Measurements from ENCODE around the gene TRAF2.
A peak's percentile ranks its signal among the peaks of the same experiment; 100 is the strongest.

TRAF2 gene

GRCh38 chr9:136939431-136939995 lies 53.2 kb downstream of the TRAF2 start:
- TF ChIP-seq JUND (IDR thresholded peaks at IDR 0.05; ENCODE audit: low read depth): no peak
- no peak for DNase-seq (ENCODE audit: low read depth in 1 of 2, low spot score in 1 of 2)
- in situ Hi-C loops (cut with HindIII; ENCODE audit: low pct_unique_long_range_greater_than_20kb, low sequenced_read_pairs): loop anchor here (10.0 kb wide), 1 partner anchor 55 kb away; the partner anchor contains the start of gene TRAF2

GRCh38 chr9:136939996-136940525 lies 53.7 kb downstream of the TRAF2 start:
- in situ Hi-C loops (cut with HindIII; ENCODE audit: low pct_unique_long_range_greater_than_20kb, low sequenced_read_pairs): loop anchor here (10.0 kb wide), 1 partner anchor 55 kb away; the partner anchor contains the start of gene TRAF2
- no peak for TF ChIP-seq JUND (IDR thresholded peaks at IDR 0.05; ENCODE audit: low read depth)

GRCh38 chr9:136940526-136941230 lies 54.4 kb downstream of the TRAF2 start:
- no peak for DNase-seq (ENCODE audit: low read depth in 1 of 2, low spot score in 1 of 2)
- in situ Hi-C loops (cut with HindIII; ENCODE audit: low pct_unique_long_range_greater_than_20kb, low sequenced_read_pairs): no loop called here
- TF ChIP-seq JUND (IDR thresholded peaks at IDR 0.05; ENCODE audit: low read depth): no peak

More at GRCh38 chr9:136939996-136940525, 53.7 kb downstream of the TRAF2 start:
- no peak for DNase-seq (ENCODE audit: low read depth in 1 of 2, low spot score in 1 of 2)

GRCh38 chr9:136941231-136942111 lies 55.2 kb downstream of the TRAF2 start:
- no peak for TF ChIP-seq JUND (IDR thresholded peaks at IDR 0.05; ENCODE audit: low read depth)
- no peak for DNase-seq (ENCODE audit: low read depth in 1 of 2, low spot score in 1 of 2)
- in situ Hi-C loops (cut with HindIII; ENCODE audit: low pct_unique_long_range_greater_than_20kb, low sequenced_read_pairs): no loop called here

GRCh38 chr9:136942112-136942880 lies 56.0 kb downstream of the TRAF2 start:
- in situ Hi-C loops (cut with HindIII; ENCODE audit: low pct_unique_long_range_greater_than_20kb, low sequenced_read_pairs): no loop called here

GRCh38 chr9:136942881-136943230 lies 56.5 kb downstream of the TRAF2 start:
- no peak for TF ChIP-seq JUND (IDR thresholded peaks at IDR 0.05; ENCODE audit: low read depth)
- no peak for DNase-seq (ENCODE audit: low read depth in 1 of 2, low spot score in 1 of 2)
- in situ Hi-C loops (cut with HindIII; ENCODE audit: low pct_unique_long_range_greater_than_20kb, low sequenced_read_pairs): no loop called here

More at GRCh38 chr9:136942112-136942880, 56.0 kb downstream of the TRAF2 start:
- TF ChIP-seq JUND (IDR thresholded peaks at IDR 0.05; ENCODE audit: low read depth): no peak
- no peak for DNase-seq (ENCODE audit: low read depth in 1 of 2, low spot score in 1 of 2)

- in situ Hi-C loops (cut with HindIII; ENCODE audit: low pct_unique_long_range_greater_than_20kb, low sequenced_read_pairs): no loop called here
- TF ChIP-seq JUND (IDR thresholded peaks at IDR 0.05; ENCODE audit: low read depth): no peak
- DNase-seq (ENCODE audit: low read depth in 1 of 2, low spot score in 1 of 2): peak; percentile 60 to 77
These were observed 57.2 kb downstream of the TRAF2 start for GRCh38 chr9:136943291-136944211.

- in situ Hi-C loops (cut with HindIII; ENCODE audit: low pct_unique_long_range_greater_than_20kb, low sequenced_read_pairs): no loop called here
- TF ChIP-seq JUND (IDR thresholded peaks at IDR 0.05; ENCODE audit: low read depth): no peak
- peak; percentile 57 to 78 for DNase-seq (ENCODE audit: low read depth in 1 of 2, low spot score in 1 of 2)
These were observed 57.8 kb downstream of the TRAF2 start for GRCh38 chr9:136944212-136944518.

- no peak for TF ChIP-seq JUND (IDR thresholded peaks at IDR 0.05; ENCODE audit: low read depth)
- in situ Hi-C loops (cut with HindIII; ENCODE audit: low pct_unique_long_range_greater_than_20kb, low sequenced_read_pairs): no loop called here
- peak; percentile 97 to 99 for DNase-seq (ENCODE audit: low read depth in 1 of 2, low spot score in 1 of 2)
These were observed 58.4 kb downstream of the TRAF2 start, which contains the start of the genes C8G and FBXW5 for GRCh38 chr9:136944519-136945332. Gene C8G, plus strand, starts transcription at chr9:136945243. Its CDS starts 78 bp downstream, at chr9:136945321. Gene FBXW5, minus strand, starts transcription at chr9:136944738. Its CDS starts 655 bp downstream, at chr9:136944083.

Data from T47D (cell line).